Measurements from ENCODE around the gene PARD6A.

The PARD6A gene

GRCh38 chr16:67654403-67654911, 6.3 kb upstream of the PARD6A start:
- DNase-seq = no peak

DNA sequence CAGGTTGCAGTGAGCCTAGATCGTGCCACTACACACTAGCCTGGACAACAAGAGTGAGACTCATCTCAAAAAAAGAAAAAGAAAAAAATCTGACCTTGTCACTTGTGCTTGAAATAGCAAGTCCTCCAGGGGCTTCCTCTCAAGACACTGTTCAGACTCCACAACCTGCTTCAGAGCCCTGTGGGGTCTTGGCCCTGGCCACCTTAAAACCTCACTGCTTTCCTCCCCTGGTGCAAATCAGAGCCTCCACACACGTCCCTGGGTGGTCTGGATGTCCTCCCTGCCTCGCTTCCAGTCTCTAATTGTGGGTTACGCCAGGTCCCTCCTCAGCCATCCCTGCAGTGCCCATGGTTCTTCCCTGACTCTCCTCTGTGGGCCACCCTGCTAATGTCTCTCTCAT, 5.4 kb upstream of the PARD6A start:
- DNase-seq = no peak

DNA sequence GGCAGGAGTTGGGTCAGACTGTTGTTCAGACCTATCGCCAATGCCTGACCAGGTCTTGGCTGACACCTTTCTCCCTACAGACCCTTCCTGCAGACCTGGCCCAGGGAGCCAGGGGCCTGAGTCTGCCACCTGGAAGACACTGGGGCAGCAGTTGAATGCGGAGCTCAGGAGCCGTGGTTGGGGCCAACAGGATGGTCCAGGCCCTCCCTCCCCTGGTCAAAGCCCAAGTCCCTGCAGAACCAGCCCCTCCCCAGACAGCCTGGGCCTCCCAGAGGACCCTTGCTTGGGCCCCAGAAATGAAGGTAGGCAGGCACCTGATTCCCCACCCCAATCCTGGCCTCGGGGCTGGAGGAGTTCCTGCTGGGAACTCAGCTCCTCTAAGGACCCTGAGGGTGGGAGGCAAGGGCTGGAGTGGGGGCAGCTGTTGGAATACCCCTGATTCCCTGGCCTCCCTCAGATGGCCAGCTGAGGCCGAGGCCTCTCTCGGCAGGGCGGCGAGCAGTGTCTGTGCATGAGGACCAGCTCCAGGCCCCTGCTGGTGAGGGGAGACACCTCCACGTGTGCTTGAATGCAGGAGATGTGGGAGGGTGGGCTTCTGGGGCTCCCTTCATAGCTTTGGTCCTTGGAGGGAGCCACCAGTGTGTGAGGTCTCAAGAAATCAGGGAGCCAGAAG, 4.3 kb upstream of the PARD6A start:
- no peak for DNase-seq

GRCh38 chr16:67657017-67657608, 3.6 kb upstream of the PARD6A start:
- no peak for DNase-seq

DNA sequence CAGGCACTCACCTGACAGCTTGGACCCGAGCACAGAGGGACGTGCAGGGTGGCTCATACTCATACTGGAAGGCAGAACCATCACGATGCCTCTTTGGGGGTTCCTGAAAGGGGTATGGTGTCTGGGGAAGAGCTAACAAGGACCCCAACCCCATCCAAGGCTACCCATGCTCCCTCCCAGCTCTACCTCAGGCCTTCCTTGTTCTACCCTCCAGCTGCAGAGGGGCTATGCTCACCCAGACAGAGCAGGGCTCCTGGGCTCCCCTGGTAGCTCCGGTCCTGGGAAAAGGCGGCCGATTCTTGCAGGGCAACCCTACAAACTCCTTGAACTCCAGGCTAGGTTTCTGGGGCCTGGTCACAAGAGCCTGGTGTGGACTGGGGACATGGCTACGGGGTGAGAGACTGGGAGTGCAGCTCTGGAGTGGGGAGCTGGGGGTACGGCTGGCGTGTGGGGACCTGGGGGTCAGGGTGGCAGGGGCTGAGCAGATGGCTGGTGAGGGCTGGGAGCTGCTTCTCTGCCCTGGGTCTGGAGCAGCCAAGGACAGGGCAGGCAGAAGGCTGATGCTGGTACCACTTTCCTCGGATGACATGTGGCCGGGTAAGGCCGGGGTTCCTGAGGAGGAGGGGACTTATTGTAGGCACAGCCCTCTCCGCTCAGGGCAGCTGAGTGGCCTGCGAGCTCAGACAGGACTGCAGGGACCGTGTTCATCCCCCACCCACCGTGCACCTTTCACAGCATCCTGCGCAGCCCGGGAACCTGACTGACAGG, 2.8 kb upstream of the PARD6A start:
- no peak for DNase-seq

DNA sequence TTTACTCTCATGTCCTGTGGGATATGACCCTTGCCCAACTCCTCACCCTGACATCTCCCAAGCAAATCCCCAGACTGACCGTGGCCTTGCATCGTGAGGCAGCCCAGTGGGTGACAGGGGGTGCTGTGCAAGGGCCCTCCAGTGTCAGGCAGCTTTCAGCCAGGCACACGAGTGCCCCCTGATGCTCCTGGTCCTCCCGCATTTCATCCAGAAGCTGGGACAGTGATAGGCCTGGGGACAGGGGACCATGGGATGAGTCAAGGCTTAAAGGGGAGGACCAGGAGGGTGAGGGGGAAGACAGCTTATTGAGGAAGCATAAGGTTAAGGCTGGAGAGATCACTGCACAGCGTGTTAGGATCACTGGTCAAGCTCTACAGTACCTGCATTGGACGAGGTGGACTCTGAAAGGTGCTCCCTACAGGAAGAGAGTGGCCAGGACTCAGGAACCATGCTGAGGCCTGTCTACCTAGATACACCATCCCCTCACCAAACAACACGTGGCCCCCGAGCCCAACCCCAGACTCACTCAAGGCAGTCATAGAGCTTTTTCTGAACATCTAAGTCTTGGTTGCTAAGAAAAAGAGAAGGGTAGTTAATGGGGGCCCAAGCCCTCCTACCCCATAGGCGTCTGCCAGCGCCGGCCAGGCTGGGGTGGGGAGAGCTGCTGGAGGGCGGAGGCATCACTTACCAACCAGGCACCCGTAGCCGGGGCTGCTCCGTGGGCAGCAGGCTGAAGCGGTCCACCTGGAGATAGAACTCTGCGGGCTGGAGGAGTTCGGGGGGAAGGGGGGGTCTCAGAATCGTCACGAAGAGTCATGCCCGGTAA, 1.7 kb upstream of the PARD6A start:
- no peak for DNase-seq

GRCh38 chr16:67659675-67660563, 841 bp upstream of the PARD6A start, which contains the start of gene ACD:
ACD (minus strand) TSS chr16:67660260; CDS start chr16:67660220, 40 bp downstream.
- peak; percentile 54 for DNase-seq

- DNase-seq = no peak
These were observed 471 bp downstream of the PARD6A start for GRCh38 chr16:67661101-67661761.

GRCh38 chr16:67661886-67662652, 1.3 kb downstream of the PARD6A start:
- no peak for DNase-seq

- no peak for DNase-seq
These were observed 1.9 kb downstream of the PARD6A start for GRCh38 chr16:67662653-67663010.

DNA sequence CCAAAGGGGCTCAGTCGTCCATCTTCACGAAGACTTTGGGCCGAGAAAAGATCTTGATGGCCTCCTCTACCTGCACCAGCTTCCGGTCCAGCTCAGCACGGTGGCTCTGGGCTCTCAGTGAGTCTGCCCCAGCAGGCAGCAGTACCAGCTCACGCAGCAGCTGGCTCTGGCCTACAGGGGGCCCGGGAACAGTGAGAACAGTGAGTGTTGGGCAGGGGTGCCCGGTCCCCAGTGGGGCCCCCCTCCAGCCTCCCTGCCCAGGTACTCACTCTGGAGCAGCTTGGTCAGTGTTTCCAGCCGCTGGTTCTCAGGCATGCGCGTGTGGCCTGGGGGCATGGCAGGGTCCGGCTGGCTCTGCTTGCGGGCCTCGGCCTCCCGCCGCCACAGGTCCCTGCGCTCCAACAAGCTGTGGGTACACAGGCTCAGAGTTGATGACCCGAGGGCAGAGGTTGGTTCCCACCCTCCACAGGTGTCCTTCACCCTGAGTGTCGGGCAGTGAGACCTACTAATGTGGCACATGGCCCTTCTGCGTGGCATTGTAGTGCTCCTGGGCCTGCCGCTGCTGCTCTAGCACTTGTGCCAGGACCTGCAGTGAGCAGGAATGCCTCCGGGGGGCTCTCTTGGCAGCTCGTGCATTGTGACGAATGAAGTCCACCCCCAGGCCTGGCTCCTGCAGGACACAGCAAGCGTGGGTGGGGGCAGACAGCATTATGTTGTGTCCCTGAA, 2.6 kb downstream of the PARD6A start:
- no peak for DNase-seq

DNA sequence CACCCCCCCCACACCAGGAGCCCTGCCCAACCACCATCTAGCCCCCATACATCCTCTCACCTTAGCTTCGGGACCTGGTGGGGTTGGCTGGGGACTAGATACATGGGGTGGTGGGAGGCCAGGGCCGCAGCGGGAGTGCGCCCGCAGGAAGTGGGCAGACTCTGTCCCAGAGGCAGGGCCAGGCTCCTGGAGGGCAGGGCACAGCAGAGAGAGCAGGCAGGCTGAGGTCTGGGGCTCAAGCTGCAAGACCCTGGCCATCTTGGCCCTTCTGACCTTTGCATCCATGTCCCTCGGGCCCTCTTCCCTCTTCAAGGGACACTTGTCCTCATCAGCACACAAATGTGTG, 3.1 kb downstream of the PARD6A start:
- no peak for DNase-seq

DNA sequence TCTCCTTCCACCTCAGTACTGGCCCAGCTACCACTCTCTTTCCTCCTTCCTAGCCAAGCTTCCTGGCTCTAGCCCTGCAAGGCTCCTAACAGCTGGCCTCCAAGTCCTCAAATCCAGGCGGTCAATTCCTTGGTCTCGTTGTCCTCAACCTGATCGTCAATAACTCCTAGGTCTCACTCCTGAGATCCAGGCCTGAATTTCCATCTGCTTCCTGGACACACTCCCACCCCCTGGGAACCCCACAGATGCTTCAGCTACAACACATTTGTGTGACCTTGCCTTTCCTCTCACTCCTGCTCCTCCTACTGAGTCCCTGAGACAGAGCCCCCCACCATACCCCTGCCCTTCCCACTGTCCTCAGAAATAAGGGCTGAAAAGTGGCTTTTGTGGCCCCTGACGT, 3.5 kb downstream of the PARD6A start:
- DNase-seq = no peak

- DNase-seq = no peak
These were observed 4.1 kb downstream of the PARD6A start for GRCh38 chr16:67664871-67665270.

DNA sequence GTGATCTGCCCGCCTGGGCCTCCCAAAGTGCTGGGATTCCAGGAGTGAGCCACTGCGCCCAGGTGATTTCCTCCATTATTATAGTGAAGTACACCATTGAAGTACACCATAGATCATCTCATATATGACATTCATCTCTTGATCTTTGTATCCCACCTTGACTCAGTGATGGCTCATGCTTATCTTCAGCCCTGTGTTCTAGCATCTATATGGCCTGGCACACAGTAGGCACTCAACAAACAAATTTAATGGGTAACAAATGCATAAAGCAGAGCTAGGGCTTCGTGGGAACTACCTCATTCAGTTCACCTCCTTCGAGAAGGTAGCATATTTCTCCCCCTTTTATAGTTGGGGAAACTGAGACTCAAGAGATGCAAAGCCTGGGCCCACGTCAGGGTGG, 4.8 kb downstream of the PARD6A start:
- no peak for DNase-seq

DNA sequence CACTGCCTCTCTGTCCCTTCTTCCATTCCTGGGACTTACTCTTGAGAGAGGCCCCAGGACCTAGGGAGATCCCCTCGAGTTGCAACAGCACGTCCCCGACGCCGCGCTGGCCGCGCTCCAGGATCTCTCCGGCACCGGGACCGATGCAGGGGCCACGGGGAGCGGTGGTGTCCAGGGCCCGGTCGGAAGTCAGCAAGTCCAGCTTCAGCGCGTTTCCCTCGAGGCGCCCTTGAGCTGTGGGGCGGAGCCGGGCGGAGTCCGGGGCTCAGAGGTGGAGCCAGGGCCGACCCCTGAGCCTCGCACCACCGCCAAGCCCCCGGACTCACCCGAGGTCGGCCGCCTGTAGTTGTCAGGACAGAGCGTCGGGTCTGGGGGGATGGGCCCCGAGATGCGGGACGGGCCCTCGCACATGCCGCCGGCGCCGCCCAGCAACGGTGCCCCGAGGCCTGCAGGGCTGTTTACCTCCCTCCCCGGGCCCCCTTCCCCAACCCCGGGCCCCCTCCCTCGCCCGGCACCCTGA, 5.3 kb downstream of the PARD6A start:
- no peak for DNase-seq

GRCh38 chr16:67666559-67667452, 6.0 kb downstream of the PARD6A start, which contains the start of the genes C16orf86 and ENKD1:
C16orf86 (plus strand) TSS chr16:67666814; CDS start chr16:67666971, 157 bp downstream.
ENKD1 (minus strand) TSS chr16:67666750; CDS start chr16:67666442, 308 bp downstream.
- DNase-seq = peak; percentile 62

- no peak for DNase-seq
These were observed 6.7 kb downstream of the PARD6A start for GRCh38 chr16:67667453-67667816.

Data from NCI-H526 treated with DMSO at 0.1 percent for 48 hours (cell line).